Astrocyte of the cerebellum (primary cell): ENCODE data around the gene PIGK.

Experiments used
- DNase-seq: peaks from one replicate; pipeline ENCODE4 v3.0.0-alpha.2; 2011; ENCODE audit warnings: low read depth
- H3K4me3 ChIP-seq: 2 replicates; pipeline ENCODE4 v1.5.1; 2011; ENCODE audit warnings: mild to moderate bottlenecking, low read depth, low read length, moderate library complexity
- CTCF ChIP-seq: IDR thresholded peaks from 2 replicates; pipeline ENCODE4 v1.5.1; 2012; ENCODE audit warnings: low read length, low read depth, moderate library complexity, mild to moderate bottlenecking; ENCODE audit errors: missing control alignments
- in situ Hi-C: cut with HindIII; loops from 2 replicates; pipeline ENCODE4 v1.10.0; 2017; ENCODE audit warnings: low sequenced_read_pairs

The PIGK gene

DNA sequence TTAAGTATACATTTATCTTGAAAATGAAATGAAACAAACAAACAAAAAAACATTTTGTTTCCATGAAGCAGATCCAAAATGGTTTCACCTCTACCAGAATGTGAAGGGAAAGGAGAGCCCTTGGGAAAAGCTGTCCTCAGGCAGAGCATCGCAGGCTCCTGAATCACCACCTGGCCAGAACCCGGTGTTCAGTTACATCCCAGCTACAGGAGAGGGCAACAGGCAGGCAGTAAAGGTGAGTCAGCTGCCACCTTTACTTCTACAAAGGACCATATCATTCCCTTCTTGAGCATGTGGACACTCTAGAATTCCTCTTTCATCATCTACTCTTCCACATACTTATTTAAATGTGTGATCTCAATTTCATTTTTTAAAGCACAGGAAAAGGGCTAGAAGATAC, 151.2 kb downstream of the PIGK start:
- TF ChIP-seq CTCF = no peak

GRCh38 chr1:77065693-77066342, 153.4 kb downstream of the PIGK start:
- TF ChIP-seq CTCF = no peak
- in situ Hi-C loops = no loop called here
- no peak for DNase-seq
- no peak overlapping the region for H3K4me3 ChIP-seq

More for the DNA sequence above, 151.2 kb downstream of the PIGK start:
- H3K4me3 ChIP-seq = no peak overlapping the region
- in situ Hi-C loops = no loop called here
- DNase-seq = no peak

DNA sequence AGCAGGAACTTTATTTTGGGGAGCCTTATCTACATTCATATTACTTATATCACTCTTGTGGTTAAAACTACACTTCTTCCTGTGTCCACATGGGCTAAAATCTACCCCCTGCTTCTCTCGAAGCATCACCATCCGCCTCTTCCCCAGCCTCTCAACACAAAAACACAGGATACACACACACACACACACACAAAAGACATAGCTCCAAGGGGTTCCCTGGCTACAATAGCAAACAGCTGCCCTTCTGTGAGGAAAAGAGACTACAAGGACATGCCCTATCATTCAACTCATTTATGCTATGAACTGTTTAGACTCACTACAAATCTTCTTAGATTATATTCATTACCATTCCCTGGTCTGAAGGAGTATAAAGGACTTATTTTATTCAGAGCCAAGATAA, 155.0 kb downstream of the PIGK start:
- TF ChIP-seq CTCF = no peak
- no peak overlapping the region for H3K4me3 ChIP-seq
- DNase-seq = no peak
- in situ Hi-C loops = no loop called here

DNA sequence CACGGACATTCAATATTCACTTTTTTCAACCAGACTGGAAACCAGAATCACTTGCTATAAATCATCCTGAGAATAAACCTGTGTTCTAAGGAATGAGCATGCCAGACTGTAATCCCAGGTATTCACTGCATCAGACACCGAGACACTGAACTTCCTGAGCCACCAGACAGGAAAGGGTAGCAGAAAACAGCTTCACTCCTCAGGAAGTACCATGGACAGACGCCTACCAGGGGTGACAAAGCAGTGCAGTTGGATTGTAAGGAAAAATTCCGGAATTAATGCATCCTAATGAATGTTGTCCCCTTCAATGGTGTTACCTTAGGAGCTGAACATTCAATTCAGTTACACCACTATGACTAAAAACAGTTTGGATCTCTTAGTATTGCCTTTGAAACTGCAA, 156.1 kb downstream of the PIGK start:
- in situ Hi-C loops = no loop called here
- TF ChIP-seq CTCF = no peak
- DNase-seq = no peak
- no peak overlapping the region for H3K4me3 ChIP-seq

GRCh38 chr1:77061162-77061561, 158.1 kb downstream of the PIGK start:
- no peak overlapping the region for H3K4me3 ChIP-seq
- no peak for TF ChIP-seq CTCF
- in situ Hi-C loops = no loop called here
- DNase-seq = no peak

DNA sequence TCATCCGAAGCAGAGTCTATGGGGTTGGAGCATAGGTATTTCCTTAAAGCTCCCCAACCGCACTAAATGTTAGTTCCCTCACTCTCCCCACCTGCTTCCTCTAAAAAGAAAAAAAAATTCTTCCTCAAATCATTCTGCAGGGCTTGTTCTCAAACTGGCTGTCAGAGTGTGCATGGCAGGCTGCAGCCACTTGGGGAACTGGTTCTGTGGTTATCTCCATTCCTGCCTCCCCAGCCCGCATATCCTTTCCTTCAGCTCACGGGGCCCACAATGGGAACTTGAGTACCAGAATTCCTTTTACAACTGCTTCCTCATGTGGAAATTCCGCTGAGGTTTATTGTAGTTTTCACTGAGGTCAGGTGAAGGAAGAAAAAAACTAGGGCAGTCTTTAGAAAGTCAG, 159.2 kb downstream of the PIGK start:
- no peak overlapping the region for H3K4me3 ChIP-seq
- in situ Hi-C loops = no loop called here
- DNase-seq = no peak
- no peak for TF ChIP-seq CTCF

GRCh38 chr1:77057994-77058585, 161.1 kb downstream of the PIGK start:
- no peak for DNase-seq
- no peak for TF ChIP-seq CTCF
- in situ Hi-C loops = no loop called here
- H3K4me3 ChIP-seq = no peak overlapping the region
